ENCODE results near the gene TNS2.

DNA sequence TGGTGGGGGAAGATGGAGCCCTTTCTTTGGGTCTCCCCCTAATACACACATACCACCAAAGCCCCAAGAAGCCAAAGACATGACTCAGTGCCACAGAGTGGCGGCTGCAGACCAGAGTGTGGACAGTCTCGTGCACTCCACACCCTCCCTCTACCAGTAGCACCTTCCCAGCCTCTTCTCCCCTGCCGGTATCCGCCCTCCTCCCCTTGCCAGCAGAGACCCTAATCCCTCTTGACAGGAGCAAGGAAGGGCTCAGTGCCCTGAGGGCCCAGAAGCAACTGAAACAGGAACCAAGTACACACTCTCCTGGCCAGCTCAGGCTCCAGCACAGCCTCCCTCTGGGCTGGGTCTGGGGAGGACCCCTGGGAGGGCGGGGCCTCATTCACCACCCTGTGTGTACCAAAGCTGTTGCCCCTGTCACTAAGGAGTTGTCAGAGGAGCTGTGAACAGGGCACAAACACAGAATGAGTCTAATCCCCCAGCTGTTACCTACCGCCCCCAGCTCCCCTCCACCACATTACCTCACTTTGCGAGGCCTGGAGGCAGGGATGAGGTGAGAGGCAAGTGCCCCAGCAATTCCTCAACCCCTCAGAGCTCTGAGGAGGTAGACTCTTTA is 21.1 kb downstream of the TNS2 start:
- TF ChIP-seq POLR2AphosphoS5 (IDR thresholded peaks at IDR 0.05; ENCODE audit: low read depth, low read length) (no peak), POLR2A (IDR thresholded peaks at IDR 0.05; ENCODE audit: low read depth, low read length) (no peak), TAF1 (IDR thresholded peaks at IDR 0.05; ENCODE audit: low read depth, low read length) (no peak), SPI1 (IDR thresholded peaks at IDR 0.05; ENCODE audit: low read depth, low read length) (no peak), POU2F2 (IDR thresholded peaks at IDR 0.05; ENCODE audit: low read depth, low read length) (no peak)

Measured in GM12891 (cell line).